Neural cell (in vitro differentiated cells): ENCODE measurements around the gene MLIP.

Source experiments
- EP300 ChIP-seq: fragments of 450-650 bp; conservative IDR thresholded peaks from 2 replicates; pipeline ENCODE4 v1.6.1; 2014; ENCODE audit warnings: antibody characterized with exemption, mild to moderate bottlenecking, moderate library complexity; ENCODE audit not compliant: poor library complexity, severe bottlenecking
- EZH2 ChIP-seq: fragments of 200-600, 300-800 bp; shearing (Covaris generic), sonication (generic); IDR thresholded peaks from 2 replicates; pipeline ENCODE4 v1.6.1; 2014; ENCODE audit warnings: antibody characterized with exemption, low read length, borderline replicate concordance, mild to moderate bottlenecking; ENCODE audit not compliant: insufficient read depth, poor library complexity, severe bottlenecking
- POLR2AphosphoS5 ChIP-seq: IDR thresholded peaks from 2 replicates; pipeline ENCODE4 v1.6.1; 2012
- SMC3 ChIP-seq: fragments of 450-650 bp; conservative IDR thresholded peaks from 2 replicates; pipeline ENCODE4 v1.6.1; 2014; ENCODE audit warnings: antibody characterized with exemption, mild to moderate bottlenecking, moderate library complexity; ENCODE audit not compliant: poor library complexity
- TF ChIP-seq, protein P1 (sequence below): fragments of 450-650 bp; IDR thresholded peaks from 2 replicates; pipeline ENCODE4 v1.5.1; 2014; ENCODE audit warnings: antibody characterized with exemption, mild to moderate bottlenecking, moderate library complexity; ENCODE audit not compliant: poor library complexity, severe bottlenecking
- TF ChIP-seq, protein P2 (sequence below): IDR thresholded peaks from 2 replicates; pipeline ENCODE4 v1.6.1; 2012; ENCODE audit warnings: borderline replicate concordance

DNA sequence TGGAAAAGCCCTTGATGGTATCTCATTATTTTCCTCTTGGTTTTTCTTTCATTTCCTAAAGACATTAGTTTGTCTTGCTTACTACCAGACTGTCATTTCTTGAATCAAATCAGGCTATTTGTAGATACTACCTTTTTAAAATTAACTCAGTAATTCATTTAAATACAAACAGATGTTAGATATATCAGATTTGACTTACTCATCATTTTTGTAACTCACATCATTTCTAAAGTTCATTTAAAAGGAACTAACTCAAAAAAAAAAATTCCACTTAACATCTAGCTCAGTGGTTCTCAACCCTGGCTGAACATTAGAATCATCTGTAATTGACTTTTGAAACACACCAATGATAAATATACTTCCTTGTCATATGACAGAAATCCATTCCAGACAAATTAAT, 148.8 kb downstream of the MLIP start:
- TF ChIP-seq, protein P1, sequence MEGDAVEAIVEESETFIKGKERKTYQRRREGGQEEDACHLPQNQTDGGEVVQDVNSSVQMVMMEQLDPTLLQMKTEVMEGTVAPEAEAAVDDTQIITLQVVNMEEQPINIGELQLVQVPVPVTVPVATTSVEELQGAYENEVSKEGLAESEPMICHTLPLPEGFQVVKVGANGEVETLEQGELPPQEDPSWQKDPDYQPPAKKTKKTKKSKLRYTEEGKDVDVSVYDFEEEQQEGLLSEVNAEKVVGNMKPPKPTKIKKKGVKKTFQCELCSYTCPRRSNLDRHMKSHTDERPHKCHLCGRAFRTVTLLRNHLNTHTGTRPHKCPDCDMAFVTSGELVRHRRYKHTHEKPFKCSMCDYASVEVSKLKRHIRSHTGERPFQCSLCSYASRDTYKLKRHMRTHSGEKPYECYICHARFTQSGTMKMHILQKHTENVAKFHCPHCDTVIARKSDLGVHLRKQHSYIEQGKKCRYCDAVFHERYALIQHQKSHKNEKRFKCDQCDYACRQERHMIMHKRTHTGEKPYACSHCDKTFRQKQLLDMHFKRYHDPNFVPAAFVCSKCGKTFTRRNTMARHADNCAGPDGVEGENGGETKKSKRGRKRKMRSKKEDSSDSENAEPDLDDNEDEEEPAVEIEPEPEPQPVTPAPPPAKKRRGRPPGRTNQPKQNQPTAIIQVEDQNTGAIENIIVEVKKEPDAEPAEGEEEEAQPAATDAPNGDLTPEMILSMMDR = no peak
- TF ChIP-seq EZH2 (no peak), SMC3 (no peak), POLR2AphosphoS5 (no peak), EP300 (no peak)
- TF ChIP-seq, protein P2, sequence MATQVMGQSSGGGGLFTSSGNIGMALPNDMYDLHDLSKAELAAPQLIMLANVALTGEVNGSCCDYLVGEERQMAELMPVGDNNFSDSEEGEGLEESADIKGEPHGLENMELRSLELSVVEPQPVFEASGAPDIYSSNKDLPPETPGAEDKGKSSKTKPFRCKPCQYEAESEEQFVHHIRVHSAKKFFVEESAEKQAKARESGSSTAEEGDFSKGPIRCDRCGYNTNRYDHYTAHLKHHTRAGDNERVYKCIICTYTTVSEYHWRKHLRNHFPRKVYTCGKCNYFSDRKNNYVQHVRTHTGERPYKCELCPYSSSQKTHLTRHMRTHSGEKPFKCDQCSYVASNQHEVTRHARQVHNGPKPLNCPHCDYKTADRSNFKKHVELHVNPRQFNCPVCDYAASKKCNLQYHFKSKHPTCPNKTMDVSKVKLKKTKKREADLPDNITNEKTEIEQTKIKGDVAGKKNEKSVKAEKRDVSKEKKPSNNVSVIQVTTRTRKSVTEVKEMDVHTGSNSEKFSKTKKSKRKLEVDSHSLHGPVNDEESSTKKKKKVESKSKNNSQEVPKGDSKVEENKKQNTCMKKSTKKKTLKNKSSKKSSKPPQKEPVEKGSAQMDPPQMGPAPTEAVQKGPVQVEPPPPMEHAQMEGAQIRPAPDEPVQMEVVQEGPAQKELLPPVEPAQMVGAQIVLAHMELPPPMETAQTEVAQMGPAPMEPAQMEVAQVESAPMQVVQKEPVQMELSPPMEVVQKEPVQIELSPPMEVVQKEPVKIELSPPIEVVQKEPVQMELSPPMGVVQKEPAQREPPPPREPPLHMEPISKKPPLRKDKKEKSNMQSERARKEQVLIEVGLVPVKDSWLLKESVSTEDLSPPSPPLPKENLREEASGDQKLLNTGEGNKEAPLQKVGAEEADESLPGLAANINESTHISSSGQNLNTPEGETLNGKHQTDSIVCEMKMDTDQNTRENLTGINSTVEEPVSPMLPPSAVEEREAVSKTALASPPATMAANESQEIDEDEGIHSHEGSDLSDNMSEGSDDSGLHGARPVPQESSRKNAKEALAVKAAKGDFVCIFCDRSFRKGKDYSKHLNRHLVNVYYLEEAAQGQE = no peak
